Esophagus muscularis mucosa (tissue), 3 donors: Measurements from ENCODE around the gene CAGE1.

ENCODE experiments used
- CTCF ChIP-seq, 3 experiments: fragments of 200-600 bp in 2 of 3; fragments of 450-650 bp in 1 of 3; sonication (generic) in 2 of 3; IDR thresholded peaks; one replicate each; pipeline ENCODE4 v1.5.1; 2017 to 2019; ENCODE audit warnings: antibody characterized with exemption in 3 of 3, mild to moderate bottlenecking in 2 of 3, moderate library complexity in 1 of 3
- POLR2A ChIP-seq: fragments of 450-650 bp; IDR thresholded peaks from one replicate; pipeline ENCODE4 v1.6.1; 2017; ENCODE audit warnings: antibody characterized with exemption, moderate library complexity, mild to moderate bottlenecking, low read depth

- TF ChIP-seq CTCF (IDR thresholded peaks at IDR 0.05) (no peak), POLR2A (no peak)
Observed at GRCh38 chr6:7296602-7297001, 92.9 kb downstream of the CAGE1 start.
